GM23248 (cell line): ENCODE results near the gene HMGB4. TPM values are rescaled to one million over a fixed set of nuclear protein-coding genes. Genes with fewer than 3 reads are reported as not detected.

Source experiments
- DNase-seq: peaks from one replicate; pipeline ENCODE4 v3.0.0-alpha.2; 2015
- H2AFZ ChIP-seq: fragments of 200-600 bp; sonication (generic); 2 replicates; pipeline ENCODE4 v1.6.1; 2016; ENCODE audit warnings: antibody characterized with exemption
- H3F3A ChIP-seq: fragments of 200-600 bp; sonication (generic); 2 replicates; pipeline ENCODE4 v1.6.1; 2016; ENCODE audit warnings: mild to moderate bottlenecking, antibody characterized with exemption, mixed run types; ENCODE audit not compliant: insufficient read depth
- H3K27ac ChIP-seq: fragments of 200-600 bp; sonication (generic); 2 replicates; pipeline ENCODE4 v1.5.1; 2016; ENCODE audit warnings: mild to moderate bottlenecking
- H3K27me3 ChIP-seq: fragments of 200-600 bp; sonication (generic); replicated peaks from 2 replicates; pipeline ENCODE4 v1.6.1; 2016; ENCODE audit warnings: mild to moderate bottlenecking; ENCODE audit not compliant: insufficient read depth
- H3K36me3 ChIP-seq: fragments of 200-600 bp; sonication (generic); 2 replicates; pipeline ENCODE4 v1.6.1; 2016; ENCODE audit warnings: low read depth, mild to moderate bottlenecking
- H3K4me1 ChIP-seq: fragments of 200-600 bp; sonication (generic); 2 replicates; pipeline ENCODE4 v1.6.1; 2016; ENCODE audit warnings: mild to moderate bottlenecking; ENCODE audit not compliant: insufficient read depth
- H3K4me2 ChIP-seq: fragments of 200-600 bp; sonication (generic); one replicate; pipeline ENCODE4 v1.6.1; 2016; ENCODE audit warnings: mild to moderate bottlenecking; ENCODE audit not compliant: unreplicated experiment
- H3K4me3 ChIP-seq: fragments of 200-600 bp; sonication (generic); 2 replicates; pipeline ENCODE4 v1.5.1; 2016; ENCODE audit warnings: mild to moderate bottlenecking
- H3K79me2 ChIP-seq: fragments of 200-600 bp; sonication (generic); 2 replicates; pipeline ENCODE4 v1.6.1; 2016; ENCODE audit warnings: mild to moderate bottlenecking; ENCODE audit not compliant: insufficient read depth
- H3K9ac ChIP-seq: fragments of 200-600 bp; sonication (generic); 2 replicates; pipeline ENCODE4 v1.6.1; 2016; ENCODE audit warnings: mild to moderate bottlenecking
- H3K9me2 ChIP-seq: fragments of 200-600 bp; sonication (generic); 2 replicates; pipeline ENCODE4 v1.6.1; 2016; ENCODE audit warnings: mixed run types, mild to moderate bottlenecking, moderate library complexity; ENCODE audit not compliant: insufficient read depth
- H3K9me3 ChIP-seq: fragments of 200-600 bp; sonication (generic); one replicate; pipeline ENCODE4 v1.6.1; 2017; ENCODE audit warnings: low read depth
- H4K20me1 ChIP-seq: fragments of 200-600 bp; sonication (generic); 2 replicates; pipeline ENCODE4 v1.6.0; 2016; ENCODE audit not compliant: insufficient read depth
- EZH2 ChIP-seq: fragments of 200-600 bp; sonication (generic); IDR thresholded peaks from 2 replicates; pipeline ENCODE4 v1.6.1; 2018; ENCODE audit warnings: antibody characterized with exemption, mild to moderate bottlenecking; ENCODE audit not compliant: insufficient read depth, poor library complexity, severe bottlenecking
- EZH2phosphoT487 ChIP-seq: fragments of 200-600 bp; sonication (generic); IDR thresholded peaks from 2 replicates; pipeline ENCODE4 v1.6.1; 2018; ENCODE audit warnings: antibody characterized with exemption, moderate library complexity, mild to moderate bottlenecking, low read depth; ENCODE audit not compliant: insufficient read depth
- WGBS, 2 experiments: methylation state at CpG; one replicate each; pipeline ENCODE4 v1.1.6; 2015 to 2017; ENCODE audit warnings: low lambda C conversion rate in 2 of 2, low coverage in 1 of 2; ENCODE audit errors: missing lambda C conversion rate in 2 of 2; 5-methylcytosine and 5-hydroxymethylcytosine counted together
- in situ Hi-C: fragments of 300-500 bp; cut with MboI; formaldehyde crosslinking; loops from 2 replicates; pipeline ENCODE4 v1.15.0; 2020
- polyA plus RNA-seq: library from polyadenylated mRNA; unstranded; fragments of >200 nt; fragmentation: Nextera tagmentation; extraction: Ambion mirVana; gene quantifications from 2 replicates; pipeline ENCODE4 v1.2.1, GENCODE V29; 2016
- total RNA-seq: library from RNA; depleted of rRNA; stranded (reverse); fragments of >200 nt; shearing (Covaris generic); gene quantifications from 2 replicates; pipeline ENCODE4 v1.2.3, GENCODE V29; 2014

HMGB4 gene
- total and polyA plus RNA-seq, 2 experiments from 2014 or later: not detected

GRCh38 chr1:33846861-33847260, 17.0 kb upstream of the HMGB4 start:
- H4K20me1 ChIP-seq: 0 out of 2 replicates have a peak, but pooled peaks cover 5% of the 10 kb centered on the region
- no peaks in the 10 kb centered on the region for H3K36me3 ChIP-seq
- H3K9me2 ChIP-seq: no peaks in the 10 kb centered on the region
- no peak overlapping the region for H3K4me3 ChIP-seq
- no peak overlapping the region for H3K9ac ChIP-seq
- no peaks in the 10 kb centered on the region for H3K27me3 ChIP-seq
- no peaks in the 10 kb centered on the region for H3K9me3 ChIP-seq
- DNase-seq: no peak
- 0 out of 2 replicates have a peak, but pooled peaks cover 5% of the 10 kb centered on the region for H3K79me2 ChIP-seq
- H3K27ac ChIP-seq: no peak overlapping the region
- H2AFZ ChIP-seq: no peak overlapping the region
- no peak overlapping the region for H3K4me2 ChIP-seq
- H3F3A ChIP-seq: peaks cover 9% of the 10 kb centered on the region; the same call in 1 of the 2 replicates
- in situ Hi-C loops: no loop called here
- H3K4me1 ChIP-seq: peaks cover 12% of the 10 kb centered on the region; the same call in 1 of the 2 replicates
- no peak for TF ChIP-seq EZH2
- TF ChIP-seq EZH2phosphoT487: no peak
- WGBS, 2 experiments: 96 to 100% methylated on average over 8 of the region's 8 CpGs

- Histone ChIP-seq H3F3A (peaks cover 14% of the 10 kb centered on the region; the same call in 1 of the 2 replicates), H4K20me1 (0 out of 2 replicates have a peak, but pooled peaks cover 5% of the 10 kb centered on the region), H3K36me3 (no peaks in the 10 kb centered on the region), H2AFZ (no peak overlapping the region), H3K4me1 (peaks cover 16% of the 10 kb centered on the region), H3K27me3 (no peaks in the 10 kb centered on the region), H3K79me2 (0 out of 2 replicates have a peak, but pooled peaks cover 5% of the 10 kb centered on the region), H3K4me2 (no peak overlapping the region), H3K9me3 (no peaks in the 10 kb centered on the region), H3K9ac (no peak overlapping the region), H3K27ac (no peak overlapping the region), H3K9me2 (no peaks in the 10 kb centered on the region), H3K4me3 (no peak overlapping the region)
- peak; percentile 43 for DNase-seq
- WGBS, 2 experiments: 57 to 64% methylated on average over 4 of the region's 4 CpGs
- in situ Hi-C loops: no loop called here
- TF ChIP-seq EZH2 (no peak), EZH2phosphoT487 (no peak)
Observed at GRCh38 chr1:33848205-33848937, 15.5 kb upstream of the HMGB4 start.

- WGBS, 2 experiments: 97 to 100% methylated on average over 1 of the region's 1 CpG
- H3K4me2 ChIP-seq: no peak overlapping the region
- H3K4me3 ChIP-seq: no peak overlapping the region
- peaks cover 14% of the 10 kb centered on the region; the same call in 1 of the 2 replicates for H3F3A ChIP-seq
- 0 out of 2 replicates have a peak, but pooled peaks cover 5% of the 10 kb centered on the region for H4K20me1 ChIP-seq
- no peaks in the 10 kb centered on the region for H3K27me3 ChIP-seq
- no peak overlapping the region for H2AFZ ChIP-seq
- H3K9me3 ChIP-seq: no peaks in the 10 kb centered on the region
- TF ChIP-seq EZH2 (no peak), EZH2phosphoT487 (no peak)
- DNase-seq: peak; percentile 37
- H3K79me2 ChIP-seq: 0 out of 2 replicates have a peak, but pooled peaks cover 5% of the 10 kb centered on the region
- H3K9ac ChIP-seq: no peak overlapping the region
- H3K4me1 ChIP-seq: peaks cover 16% of the 10 kb centered on the region
- in situ Hi-C loops: no loop called here
- no peaks in the 10 kb centered on the region for H3K9me2 ChIP-seq
- H3K36me3 ChIP-seq: no peaks in the 10 kb centered on the region
- no peak overlapping the region for H3K27ac ChIP-seq
Observed at GRCh38 chr1:33849211-33849610, 14.7 kb upstream of the HMGB4 start.

- Histone ChIP-seq H3K4me3 (no peak overlapping the region), H3K4me2 (no peak overlapping the region), H3K9ac (no peak overlapping the region), H3K4me1 (peaks cover 16% of the 10 kb centered on the region), H3K27ac (no peak overlapping the region), H2AFZ (no peak overlapping the region), H3K9me3 (no peaks in the 10 kb centered on the region), H3K27me3 (no peaks in the 10 kb centered on the region), H3F3A (peaks cover 14% of the 10 kb centered on the region; the same call in 1 of the 2 replicates), H3K79me2 (peaks cover 5% of the 10 kb centered on the region; the same call in 1 of the 2 replicates), H3K36me3 (no peaks in the 10 kb centered on the region), H4K20me1 (0 out of 2 replicates have a peak, but pooled peaks cover 5% of the 10 kb centered on the region), H3K9me2 (no peaks in the 10 kb centered on the region)
- no peak for DNase-seq
- in situ Hi-C loops: no loop called here
- 96 to 98% methylated on average over 1 of the region's 1 CpG for WGBS, 2 experiments
- TF ChIP-seq EZH2phosphoT487 (no peak), EZH2 (no peak)
Observed at GRCh38 chr1:33850481-33850880, 13.4 kb upstream of the HMGB4 start.
